Measurements from ENCODE around the gene COL3A1.

COL3A1 gene

DNA sequence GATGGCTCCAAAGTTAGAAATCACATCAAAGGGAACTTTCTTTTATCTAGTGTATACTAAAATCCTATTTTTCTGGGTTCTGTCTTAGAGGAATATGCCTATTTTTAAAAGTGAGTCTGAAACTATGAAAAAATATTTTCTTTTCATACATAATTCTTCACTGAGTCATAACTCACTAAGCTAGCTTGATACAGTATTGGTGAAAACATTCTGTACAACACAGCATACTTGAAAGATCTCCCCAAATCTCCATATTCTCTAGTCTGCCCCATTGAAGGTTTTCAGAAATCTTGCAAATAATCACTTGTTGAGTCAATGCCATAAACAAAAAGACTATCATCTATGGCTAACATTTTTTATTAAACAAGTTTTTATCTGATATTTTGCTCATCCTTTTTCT is 44.5 kb downstream of the COL3A1 start:
- no peak for DNase-seq

DNA sequence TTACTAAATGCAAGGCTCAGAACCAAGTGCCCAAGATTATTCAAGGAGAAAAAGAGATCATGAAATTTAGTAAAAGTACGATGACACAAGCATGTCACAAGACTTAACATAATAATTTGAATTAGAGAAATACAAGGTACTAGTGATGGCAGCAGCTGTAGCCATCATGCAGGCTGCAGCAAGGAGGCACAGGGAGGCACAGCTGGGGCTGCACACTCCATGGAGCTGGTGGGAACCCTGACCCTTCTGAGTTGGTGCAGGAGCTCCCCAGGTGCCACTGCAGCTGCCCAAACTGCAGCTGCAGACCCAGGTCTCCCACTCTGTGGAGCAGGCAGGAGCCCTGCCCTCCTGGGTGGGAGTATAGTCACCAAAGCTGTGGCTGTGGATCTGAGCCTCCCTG is 46.0 kb downstream of the COL3A1 start:
- DNase-seq = no peak

GRCh38 chr2:189022053-189022481 is 47.9 kb downstream of the COL3A1 start:
- no peak for DNase-seq

DNA sequence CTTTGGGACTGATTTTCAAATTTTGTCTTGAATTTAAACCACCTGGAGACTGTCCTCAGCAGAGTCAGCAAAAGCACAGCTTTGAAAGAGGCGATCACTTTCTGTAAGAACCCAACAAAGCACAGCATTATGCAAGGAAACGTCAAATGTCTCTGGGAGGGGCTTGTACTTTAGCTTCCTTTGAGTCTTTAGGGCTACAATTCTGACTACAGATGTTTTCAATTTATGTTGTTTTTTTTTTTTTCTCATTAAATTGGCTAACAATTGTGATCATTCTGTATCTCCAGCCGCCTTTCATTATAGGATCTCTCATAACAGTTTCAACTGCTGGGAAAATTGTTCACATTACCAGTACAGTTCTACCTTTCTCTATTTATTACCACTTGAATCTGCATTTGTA is 48.3 kb downstream of the COL3A1 start:
- no peak for DNase-seq

DNA sequence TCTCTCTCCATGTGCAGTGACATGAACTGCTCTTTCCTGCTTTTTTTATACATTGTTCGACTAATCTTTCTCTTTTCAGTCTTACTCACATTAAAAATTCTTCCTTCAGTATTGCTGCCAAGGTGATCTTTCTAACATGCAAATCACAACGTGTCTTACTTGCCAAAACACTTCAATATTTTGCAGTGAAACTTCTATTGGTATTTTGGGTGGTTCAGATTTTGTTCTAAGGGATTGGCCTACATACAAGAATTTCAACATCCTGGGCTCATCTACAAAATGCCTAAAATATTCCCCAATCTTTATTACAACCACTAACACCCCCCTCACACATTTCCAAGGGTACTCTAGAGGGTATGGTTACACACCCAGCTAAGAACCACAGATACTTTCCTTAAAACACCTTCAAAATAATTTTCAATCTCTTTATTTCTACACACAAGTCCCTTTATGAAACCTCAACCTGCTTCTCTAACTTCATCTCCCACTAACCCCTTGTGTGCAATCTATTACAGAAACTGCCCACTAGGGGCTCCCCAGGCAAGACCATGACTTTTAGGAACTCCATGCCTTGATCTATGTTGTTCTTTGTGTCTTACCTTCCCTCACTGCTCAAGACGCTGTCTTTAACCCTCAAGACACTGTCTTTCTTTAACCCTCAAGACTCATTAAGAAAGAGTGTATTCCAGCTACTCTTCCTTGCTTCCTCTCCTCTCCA is 50.9 kb downstream of the COL3A1 start:
- no peak for DNase-seq

- no peak for DNase-seq
These were observed 63.3 kb downstream of the COL3A1 start for GRCh38 chr2:189037518-189037917.

- no peak for DNase-seq
These were observed 71.7 kb downstream of the COL3A1 start for GRCh38 chr2:189045836-189046235.

GRCh38 chr2:189046320-189046719 is 72.1 kb downstream of the COL3A1 start:
- no peak for DNase-seq

DNA sequence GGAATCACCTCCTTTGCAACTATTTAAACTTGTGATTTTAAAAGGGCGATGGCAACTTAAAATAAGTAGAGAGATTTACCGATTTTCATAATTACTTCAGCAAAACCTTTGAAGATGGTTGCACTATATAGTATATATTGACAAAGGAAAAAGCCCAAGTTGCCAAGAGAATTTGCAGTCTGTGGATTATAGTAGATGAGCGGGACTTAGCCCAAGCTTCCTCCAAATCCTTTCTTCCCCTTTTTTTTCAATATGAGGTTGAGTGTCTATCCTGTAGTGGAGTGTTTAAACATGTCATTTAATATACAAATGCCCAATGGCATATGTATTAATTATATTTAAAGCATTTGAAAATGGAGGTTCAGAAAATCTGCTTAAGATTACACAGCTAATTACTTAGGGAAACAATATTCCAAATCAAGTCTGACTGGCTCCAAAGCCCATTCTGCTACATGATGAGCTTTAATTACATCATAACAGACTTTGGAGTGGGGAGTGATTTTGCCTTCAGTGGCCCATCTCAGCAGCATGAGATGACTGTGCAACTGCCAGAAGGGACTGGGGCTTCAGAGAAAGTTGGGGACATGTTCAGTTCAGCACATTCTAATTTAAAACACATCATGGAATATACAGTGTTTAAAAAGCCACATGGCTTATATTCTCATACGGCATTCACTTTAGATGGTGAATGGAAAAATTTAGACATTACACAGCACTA is 73.2 kb downstream of the COL3A1 start:
- DNase-seq = no peak

DNA sequence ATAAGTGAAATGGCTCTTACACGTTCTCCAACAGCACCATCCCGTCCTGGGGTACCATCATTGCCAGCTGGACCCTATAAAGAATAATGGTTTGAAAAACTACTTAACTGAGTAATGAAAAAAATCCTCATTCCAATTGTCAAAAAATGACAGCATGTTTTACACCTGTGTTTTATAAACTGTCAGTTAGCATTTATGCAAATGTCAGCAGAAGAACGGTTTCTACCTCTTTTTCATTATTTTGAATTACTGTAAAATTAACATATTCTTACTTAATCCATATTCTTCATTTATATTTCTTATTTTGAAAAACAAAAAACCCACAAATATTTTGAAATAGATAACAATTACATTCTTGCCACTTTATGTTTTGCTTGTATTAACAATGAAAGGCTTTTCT is 74.0 kb downstream of the COL3A1 start:
- no peak for DNase-seq

DNA sequence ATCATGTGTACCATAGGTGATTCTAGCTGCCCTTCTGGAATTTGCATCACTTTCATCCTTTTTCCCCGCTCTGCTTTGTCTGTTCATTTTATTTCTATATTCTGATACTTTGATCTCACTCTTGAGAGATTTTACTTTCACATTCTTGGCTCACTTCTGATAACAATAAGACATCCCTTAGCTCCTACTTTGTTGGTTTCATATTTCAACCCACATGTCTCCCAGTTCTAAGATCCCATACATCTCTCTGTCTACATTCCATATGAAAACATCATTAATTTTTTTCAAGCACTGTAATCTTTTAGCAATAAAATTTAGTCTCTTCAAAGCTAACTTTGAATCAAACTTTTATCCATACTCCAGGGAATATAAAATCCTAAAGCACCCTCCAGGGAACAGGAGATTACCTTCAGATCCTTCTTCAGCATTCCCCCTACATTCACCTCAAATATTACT is 75.6 kb downstream of the COL3A1 start:
- no peak for DNase-seq

DNA sequence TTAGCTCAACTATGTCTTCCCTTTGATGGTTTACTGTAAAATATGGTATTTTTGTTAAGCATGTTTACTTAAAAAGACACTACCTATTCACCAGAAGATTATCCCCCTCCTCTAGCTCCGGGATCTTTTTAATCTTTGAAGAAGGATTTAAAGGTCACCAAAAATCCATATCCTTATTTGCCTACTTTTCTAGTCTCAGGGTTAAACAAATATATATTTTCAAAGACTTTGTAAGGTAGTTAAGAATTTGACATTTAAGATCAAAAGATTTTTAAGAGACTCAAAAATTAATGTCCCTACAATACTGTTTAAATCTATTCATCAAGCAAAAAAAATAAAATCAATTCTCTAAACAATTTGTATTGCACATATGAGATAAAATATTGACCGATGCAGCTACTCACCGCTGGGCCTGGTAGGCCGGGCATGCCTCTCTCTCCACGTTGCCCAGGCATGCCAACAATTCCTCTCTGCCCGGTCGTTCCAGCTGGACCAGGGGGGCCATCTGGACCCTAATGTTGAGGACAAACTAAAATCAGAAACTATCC is 76.1 kb downstream of the COL3A1 start:
- DNase-seq = no peak

- no peak for DNase-seq
These were observed 82.3 kb downstream of the COL3A1 start for GRCh38 chr2:189056200-189057106.

- DNase-seq = no peak
These were observed 83.1 kb downstream of the COL3A1 start for GRCh38 chr2:189057316-189057715.

- peak; percentile 18 to 50 for DNase-seq
These were observed 86.0 kb downstream of the COL3A1 start for GRCh38 chr2:189060096-189060642.
